Activated T-cell treated with anti-CD3 and anti-CD28 coated beads for 48 hours (primary cell): ENCODE data around the gene TP53RK.
"Not testable (repeated sequence)": the region's sequence is repeated elsewhere in the genome, so short reads cannot be mapped to it uniquely, and the experiment has no call there.

Experiments
- DNase-seq: peaks from one replicate; pipeline ENCODE4 v3.0.0-alpha.2; 2020; ENCODE audit warnings: low read depth

The TP53RK gene

GRCh38 chr20:46683011-46683667, 6.1 kb downstream of the TP53RK start:
- DNase-seq: no peak

GRCh38 chr20:46682063-46682821, 7.0 kb downstream of the TP53RK start:
- DNase-seq: no peak

GRCh38 chr20:46681032-46681854, 8.0 kb downstream of the TP53RK start:
- DNase-seq: peak; percentile 53

- DNase-seq: no peak
Observed at GRCh38 chr20:46680684-46681031, 8.6 kb downstream of the TP53RK start.

GRCh38 chr20:46678516-46678915, 10.7 kb downstream of the TP53RK start:
- DNase-seq: no peak

- no peak for DNase-seq
Observed at GRCh38 chr20:46677608-46678007, 11.6 kb downstream of the TP53RK start.

- DNase-seq: not testable (repeated sequence)
Observed at GRCh38 chr20:46676649-46677316, 12.5 kb downstream of the TP53RK start.

- no peak for DNase-seq
Observed at GRCh38 chr20:46674253-46675083, 14.8 kb downstream of the TP53RK start.

- no peak for DNase-seq
Observed at GRCh38 chr20:46673394-46674252, 15.6 kb downstream of the TP53RK start.

- no peak for DNase-seq
Observed at GRCh38 chr20:46672543-46673148, 16.6 kb downstream of the TP53RK start.

GRCh38 chr20:46671866-46672542, 17.2 kb downstream of the TP53RK start:
- no peak for DNase-seq

GRCh38 chr20:46670585-46671584, 18.4 kb downstream of the TP53RK start:
- DNase-seq: no peak

GRCh38 chr20:46670228-46670584, 19.0 kb downstream of the TP53RK start:
- DNase-seq: no peak

GRCh38 chr20:46666818-46667515, 22.3 kb downstream of the TP53RK start:
- DNase-seq: no peak

- no peak for DNase-seq
Observed at GRCh38 chr20:46666306-46666705, 22.9 kb downstream of the TP53RK start.

- DNase-seq: no peak
Observed at GRCh38 chr20:46665602-46666001, 23.6 kb downstream of the TP53RK start.

- no peak for DNase-seq
Observed at GRCh38 chr20:46663531-46663930, 25.7 kb downstream of the TP53RK start.

GRCh38 chr20:46661659-46662058, 27.6 kb downstream of the TP53RK start:
- DNase-seq: no peak
